ENCODE measurements around the gene CYTH2.

- TF ChIP-seq CTCF (IDR thresholded peaks at IDR 0.05; ENCODE audit: insufficient read depth, low read length): no peak
- no peak for TF ChIP-seq SPI1 (IDR thresholded peaks at IDR 0.05; ENCODE audit: borderline replicate concordance, low read depth)
- TF ChIP-seq POLR2AphosphoS5 (IDR thresholded peaks at IDR 0.05; ENCODE audit: low read depth): no peak
- no peak for TF ChIP-seq REST (IDR thresholded peaks at IDR 0.05; ENCODE audit: insufficient replicate concordance, low read depth)
- TF ChIP-seq GABPA (IDR thresholded peaks at IDR 0.05; ENCODE audit: low read depth): no peak
Observed at GRCh38 chr19:48477698-48478338, 8.6 kb downstream of the CYTH2 start.
